HS-5 (cell line): Measurements from ENCODE around the gene RNF10.
"Not testable (repeated sequence)": the region's sequence is repeated elsewhere in the genome, so short reads cannot be mapped to it uniquely, and the experiment has no call there.

Experiments
- DNase-seq: peaks from one replicate; pipeline ENCODE4 v3.0.0-alpha.2; 2012; ENCODE audit warnings: low read depth

RNF10 gene

GRCh38 chr12:120617193-120617592 lies 83.0 kb downstream of the RNF10 start:
- not testable (repeated sequence) for DNase-seq

- not testable (repeated sequence) for DNase-seq
These were observed 83.6 kb downstream of the RNF10 start for GRCh38 chr12:120617767-120618166.

- no peak for DNase-seq
These were observed 84.9 kb downstream of the RNF10 start for GRCh38 chr12:120618954-120619615.

- DNase-seq: no peak
These were observed 86.5 kb downstream of the RNF10 start for GRCh38 chr12:120620624-120621023.

- DNase-seq: no peak
These were observed 91.6 kb downstream of the RNF10 start for GRCh38 chr12:120625557-120626419.
